C4-2B (cell line): ENCODE measurements around the gene AGBL3.

Source experiments
- ZFX ChIP-seq: fragments of 450-650 bp; IDR thresholded peaks from 2 replicates; pipeline ENCODE4 v1.6.1; 2017
- TF ChIP-seq, protein P1 (sequence below): fragments of 450-650 bp; conservative IDR thresholded peaks from 2 replicates; pipeline ENCODE4 v1.5.1; 2017; ENCODE audit warnings: mild to moderate bottlenecking

DNA sequence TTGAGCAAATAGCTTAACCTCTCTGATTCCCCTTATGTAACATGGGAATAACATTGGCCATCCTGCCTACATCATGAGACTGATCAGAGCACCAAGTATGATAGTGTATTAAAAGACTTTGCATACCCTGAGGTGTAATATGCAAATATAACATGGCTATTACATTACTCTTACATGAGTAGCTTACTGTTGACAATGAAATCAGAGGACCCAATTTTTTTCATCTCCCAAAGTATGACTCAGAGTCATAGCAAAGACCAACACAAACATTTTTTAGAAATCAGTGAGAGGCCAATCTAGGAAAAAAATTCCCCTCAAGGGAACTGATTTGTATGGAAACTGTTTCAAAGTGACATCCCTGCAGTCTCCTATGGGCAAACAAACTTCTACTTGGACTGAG, 114.5 kb downstream of the AGBL3 start:
- TF ChIP-seq, protein P1, sequence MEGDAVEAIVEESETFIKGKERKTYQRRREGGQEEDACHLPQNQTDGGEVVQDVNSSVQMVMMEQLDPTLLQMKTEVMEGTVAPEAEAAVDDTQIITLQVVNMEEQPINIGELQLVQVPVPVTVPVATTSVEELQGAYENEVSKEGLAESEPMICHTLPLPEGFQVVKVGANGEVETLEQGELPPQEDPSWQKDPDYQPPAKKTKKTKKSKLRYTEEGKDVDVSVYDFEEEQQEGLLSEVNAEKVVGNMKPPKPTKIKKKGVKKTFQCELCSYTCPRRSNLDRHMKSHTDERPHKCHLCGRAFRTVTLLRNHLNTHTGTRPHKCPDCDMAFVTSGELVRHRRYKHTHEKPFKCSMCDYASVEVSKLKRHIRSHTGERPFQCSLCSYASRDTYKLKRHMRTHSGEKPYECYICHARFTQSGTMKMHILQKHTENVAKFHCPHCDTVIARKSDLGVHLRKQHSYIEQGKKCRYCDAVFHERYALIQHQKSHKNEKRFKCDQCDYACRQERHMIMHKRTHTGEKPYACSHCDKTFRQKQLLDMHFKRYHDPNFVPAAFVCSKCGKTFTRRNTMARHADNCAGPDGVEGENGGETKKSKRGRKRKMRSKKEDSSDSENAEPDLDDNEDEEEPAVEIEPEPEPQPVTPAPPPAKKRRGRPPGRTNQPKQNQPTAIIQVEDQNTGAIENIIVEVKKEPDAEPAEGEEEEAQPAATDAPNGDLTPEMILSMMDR = no peak
- no peak for TF ChIP-seq ZFX
